Thoracic aorta (tissue), 2 donors: Measurements from ENCODE around the gene SFI1. TPM values are rescaled to one million over a fixed set of nuclear protein-coding genes. Genes with fewer than 3 reads are reported as not detected.

Source experiments
- ATAC-seq: fragments of 150-250 bp; one replicate; pipeline ENCODE4 v1.8.0; 2017; ENCODE audit warnings: low read depth; ENCODE audit not compliant: insufficient number of reproducible peaks, low FRiP score
- DNase-seq: peaks from one replicate; pipeline ENCODE4 v3.0.0-alpha.2; 2020; ENCODE audit warnings: low spot score
- H3K27ac ChIP-seq, 2 donors: fragments of 200-600 bp; sonication (generic); 1 replicate in 1 of 2; 2 replicates in 1 of 2; pipeline ENCODE4 v1.5.1; 2016; ENCODE audit warnings: mild to moderate bottlenecking in 2 of 2, moderate library complexity in 2 of 2
- H3K27me3 ChIP-seq: fragments of 200-600 bp; sonication (generic); replicated peaks from 2 replicates; pipeline ENCODE4 v1.6.0; 2016; ENCODE audit warnings: mild to moderate bottlenecking; ENCODE audit not compliant: insufficient read depth
- H3K36me3 ChIP-seq: fragments of 200-600 bp; sonication (generic); one replicate; pipeline ENCODE4 v1.5.1; 2016
- H3K4me1 ChIP-seq, 2 donors: fragments of 200-600 bp; sonication (generic); 1 replicate in 1 of 2; 2 replicates in 1 of 2; pipeline versions ENCODE4 v1.5.1 to v1.6.0; 2016; ENCODE audit warnings: low read depth in 2 of 2, mild to moderate bottlenecking in 1 of 2; ENCODE audit not compliant: control insufficient read depth in 1 of 2
- H3K4me3 ChIP-seq: fragments of 200-600 bp; sonication (generic); 2 replicates; pipeline ENCODE4 v1.5.1; 2016; ENCODE audit warnings: mild to moderate bottlenecking
- H3K9me3 ChIP-seq: fragments of 200-600 bp; sonication (generic); 2 replicates; pipeline ENCODE4 v1.5.1; 2016
- CTCF ChIP-seq: fragments of 200-600 bp; sonication (generic); IDR thresholded peaks from one replicate; pipeline ENCODE4 v1.5.1; 2019; ENCODE audit warnings: antibody characterized with exemption
- total RNA-seq, 2 donors: library from RNA; depleted of rRNA; stranded (reverse); fragments of >200 nt; gene quantifications; one replicate each; pipeline versions ENCODE4 v1.1.0 to v1.2.3, GENCODE V29; 2016

Gene SFI1
- 10 to 100 TPM; 25.0 to 59.9 TPM for total RNA-seq

- DNase-seq (peak; percentile 55), ATAC-seq (peak; percentile 81)
- Histone ChIP-seq H3K4me3 (peak within 1 kb of the TSS; percentile 81), H3K27me3 (no peaks in the 10 kb centered on the region), H3K36me3 (no peaks in the 10 kb centered on the region), H3K27ac (peak within 1 kb of the TSS; percentile 65 to 70), H3K9me3 (no peaks in the 10 kb centered on the region), H3K4me1 (peaks cover 5 to 19% of the 10 kb centered on the region in 2 donors)
- TF ChIP-seq CTCF = peak; percentile 31
Measured at GRCh38 chr22:31496007-31496734, at the start of gene SFI1. TSS of gene SFI1 (plus strand) at chr22:31496536. CDS start at chr22:31508285, 11,749 bp downstream.

GRCh38 chr22:31446767-31447166, 49.6 kb upstream of the SFI1 start:
- ATAC-seq = no peak
- Histone ChIP-seq H3K4me1 (no peaks in the 10 kb centered on the region), H3K9me3 (no peaks in the 10 kb centered on the region), H3K4me3 (no peak overlapping the region), H3K36me3 (peaks cover 33% of the 10 kb centered on the region), H3K27me3 (no peaks in the 10 kb centered on the region), H3K27ac (no peak overlapping the region)
- DNase-seq = no peak
- TF ChIP-seq CTCF = no peak

- H3K27ac ChIP-seq = no peak overlapping the region
- H3K36me3 ChIP-seq = peaks cover 33% of the 10 kb centered on the region
- no peaks in the 10 kb centered on the region for H3K4me1 ChIP-seq
- H3K4me3 ChIP-seq = no peak overlapping the region
- no peak for DNase-seq
- no peaks in the 10 kb centered on the region for H3K9me3 ChIP-seq
- H3K27me3 ChIP-seq = no peaks in the 10 kb centered on the region
- ATAC-seq = no peak
- no peak for TF ChIP-seq CTCF
Measured at GRCh38 chr22:31447337-31447736, 49.0 kb upstream of the SFI1 start.

- DNase-seq = no peak
- no peaks in the 10 kb centered on the region for H3K27me3 ChIP-seq
- no peak for TF ChIP-seq CTCF
- no peak overlapping the region for H3K27ac ChIP-seq
- no peak for ATAC-seq
- H3K4me1 ChIP-seq = no peaks in the 10 kb centered on the region
- H3K4me3 ChIP-seq = no peak overlapping the region
- no peaks in the 10 kb centered on the region for H3K9me3 ChIP-seq
- H3K36me3 ChIP-seq = peaks cover 31% of the 10 kb centered on the region
Measured at GRCh38 chr22:31448382-31448781, 48.0 kb upstream of the SFI1 start.

- no peaks in the 10 kb centered on the region for H3K27me3 ChIP-seq
- TF ChIP-seq CTCF = no peak
- H3K36me3 ChIP-seq = peaks cover 29% of the 10 kb centered on the region
- no peak overlapping the region for H3K4me3 ChIP-seq
- H3K9me3 ChIP-seq = no peaks in the 10 kb centered on the region
- DNase-seq (no peak), ATAC-seq (no peak)
- no peaks in the 10 kb centered on the region for H3K4me1 ChIP-seq
- no peak overlapping the region for H3K27ac ChIP-seq
Measured at GRCh38 chr22:31449506-31449905, 46.8 kb upstream of the SFI1 start.
